ENCODE results near the gene SNX3. TPM values are rescaled to one million over a fixed set of nuclear protein-coding genes. Genes with fewer than 3 reads are reported as not detected.
"Not testable (repeated sequence)": the region's sequence is repeated elsewhere in the genome, so short reads cannot be mapped to it uniquely, and the experiment has no call there.

The SNX3 gene
- total RNA-seq, 1 donor from 2014 or later, result 93.1 TPM

- Mint-ChIP-seq H3K36me3 (peaks cover 44% of the 10 kb centered on the region), H3K27ac (no peak overlapping the region), H3K27me3 (no peaks in the 10 kb centered on the region), H3K4me3 (no peak overlapping the region), H3K9me3 (no peaks in the 10 kb centered on the region), H3K4me1 (ENCODE audit: unreplicated experiment) (peaks cover 23% of the 10 kb centered on the region)
- DNase-seq (ENCODE audit: extremely low spot score, unreplicated experiment), result no peak
- no peak for TF ChIP-seq CTCF (conservative IDR thresholded peaks at IDR 0.05)
Measured at GRCh38 chr6:108247965-108248536, 12.8 kb downstream of the SNX3 start.

GRCh38 chr6:108245095-108245494 lies 15.7 kb downstream of the SNX3 start:
- not testable (repeated sequence) for H3K4me3 Mint-ChIP-seq; H3K27ac Mint-ChIP-seq; DNase-seq (ENCODE audit: extremely low spot score, unreplicated experiment); H3K4me1 Mint-ChIP-seq (ENCODE audit: unreplicated experiment); H3K27me3 Mint-ChIP-seq
- Mint-ChIP-seq H3K36me3 (peaks cover 50% of the 10 kb centered on the region), H3K9me3 (peaks cover 11% of the 10 kb centered on the region)

- H3K27ac Mint-ChIP-seq, result no peak overlapping the region
- no peaks in the 10 kb centered on the region for H3K27me3 Mint-ChIP-seq
- H3K9me3 Mint-ChIP-seq, result peaks cover 11% of the 10 kb centered on the region
- peaks cover 60% of the 10 kb centered on the region for H3K36me3 Mint-ChIP-seq
- no peak for DNase-seq (ENCODE audit: extremely low spot score, unreplicated experiment)
- no peak for TF ChIP-seq CTCF (conservative IDR thresholded peaks at IDR 0.05)
- H3K4me3 Mint-ChIP-seq, result no peak overlapping the region
- H3K4me1 Mint-ChIP-seq (ENCODE audit: unreplicated experiment), result peaks cover 17% of the 10 kb centered on the region
Measured at GRCh38 chr6:108243836-108244235, 17.0 kb downstream of the SNX3 start.

GRCh38 chr6:108242721-108243120 lies 18.1 kb downstream of the SNX3 start:
- Mint-ChIP-seq H3K36me3 (peaks cover 60% of the 10 kb centered on the region), H3K4me1 (ENCODE audit: unreplicated experiment) (peaks cover 12% of the 10 kb centered on the region), H3K27me3 (no peaks in the 10 kb centered on the region), H3K9me3 (peaks cover 11% of the 10 kb centered on the region), H3K27ac (no peak overlapping the region), H3K4me3 (no peak overlapping the region)
- TF ChIP-seq CTCF (conservative IDR thresholded peaks at IDR 0.05), result no peak
- DNase-seq (ENCODE audit: extremely low spot score, unreplicated experiment), result no peak

GRCh38 chr6:108242259-108242658 lies 18.6 kb downstream of the SNX3 start:
- no peak for DNase-seq (ENCODE audit: extremely low spot score, unreplicated experiment)
- H3K27me3 Mint-ChIP-seq, result no peaks in the 10 kb centered on the region
- H3K4me1 Mint-ChIP-seq (ENCODE audit: unreplicated experiment), result peaks cover 12% of the 10 kb centered on the region
- peaks cover 60% of the 10 kb centered on the region for H3K36me3 Mint-ChIP-seq
- no peak overlapping the region for H3K27ac Mint-ChIP-seq
- H3K4me3 Mint-ChIP-seq, result no peak overlapping the region
- H3K9me3 Mint-ChIP-seq, result peaks cover 11% of the 10 kb centered on the region
- no peak for TF ChIP-seq CTCF (conservative IDR thresholded peaks at IDR 0.05)

GRCh38 chr6:108238322-108238721 lies 22.5 kb downstream of the SNX3 start:
- TF ChIP-seq CTCF (conservative IDR thresholded peaks at IDR 0.05), result no peak
- peaks cover 12% of the 10 kb centered on the region for H3K4me1 Mint-ChIP-seq (ENCODE audit: unreplicated experiment)
- H3K4me3 Mint-ChIP-seq, result no peak overlapping the region
- peaks cover 47% of the 10 kb centered on the region for H3K36me3 Mint-ChIP-seq
- peaks cover 14% of the 10 kb centered on the region for H3K9me3 Mint-ChIP-seq
- no peak overlapping the region for H3K27ac Mint-ChIP-seq
- H3K27me3 Mint-ChIP-seq, result no peaks in the 10 kb centered on the region
- no peak for DNase-seq (ENCODE audit: extremely low spot score, unreplicated experiment)
